Stimulated activated CD8-positive, alpha-beta memory T cell treated with anti-CD3 and anti-CD28 coated beads, Interleukin-7, amount 100 ng/mL, for 48 hours (primary cell): Measurements from ENCODE around the gene NMNAT3.
"Not testable (repeated sequence)": the region's sequence is repeated elsewhere in the genome, so short reads cannot be mapped to it uniquely, and the experiment has no call there.

Experiments
- DNase-seq, 2 donors: peaks; one replicate each; pipeline ENCODE4 v3.0.0-alpha.2; 2020; ENCODE audit warnings: low read depth in 1 of 2; ENCODE audit errors: extremely low read depth in 1 of 2

Gene NMNAT3

GRCh38 chr3:139639662-139640061, 38.1 kb downstream of the NMNAT3 start:
- no peak for DNase-seq

GRCh38 chr3:139638518-139638917, 39.3 kb downstream of the NMNAT3 start:
- DNase-seq: no peak

DNA sequence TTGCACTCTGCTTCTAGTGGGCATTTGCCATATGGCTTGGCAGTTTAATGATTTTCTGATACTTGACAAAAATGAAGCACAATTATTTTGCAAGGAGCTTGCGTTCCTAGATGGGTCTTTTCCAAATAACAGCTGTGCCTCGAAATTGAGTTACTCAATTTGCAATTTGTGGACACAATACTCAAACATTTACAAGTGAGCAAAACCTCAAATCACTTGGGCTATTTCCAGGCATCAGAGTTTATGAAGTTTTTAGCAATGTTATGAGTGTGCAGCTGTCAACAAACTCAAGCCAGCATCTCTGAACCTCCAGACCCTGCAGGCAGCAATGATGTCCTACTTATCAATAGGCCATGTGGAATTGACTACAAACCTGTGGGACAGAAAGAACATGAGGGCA, 41.3 kb downstream of the NMNAT3 start:
- DNase-seq: no peak

DNA sequence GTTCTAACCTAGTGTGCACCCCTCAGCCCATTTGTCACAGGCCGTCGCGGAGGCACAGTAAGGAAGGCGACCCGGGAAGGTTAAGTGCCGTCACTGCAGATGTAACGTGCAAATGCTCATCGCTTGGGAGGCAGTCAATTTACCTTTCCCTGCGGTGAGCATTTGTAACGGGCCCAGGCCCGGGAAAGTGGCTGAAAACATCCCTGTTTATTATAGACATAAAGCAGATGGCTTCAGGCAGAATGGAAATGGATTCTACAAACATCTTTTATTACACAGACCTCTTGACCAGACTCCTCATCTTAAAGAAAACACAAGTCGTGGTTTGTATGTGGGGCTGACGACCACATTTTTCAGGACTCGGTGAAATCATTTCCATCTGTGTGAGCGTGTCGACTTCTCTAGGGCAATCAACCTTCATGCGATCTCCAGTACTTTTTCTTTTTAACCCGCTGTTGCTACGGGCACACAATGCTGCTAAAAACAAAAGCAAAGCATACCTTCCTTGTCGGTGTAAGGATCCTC, 43.6 kb downstream of the NMNAT3 start:
- no peak for DNase-seq

DNA sequence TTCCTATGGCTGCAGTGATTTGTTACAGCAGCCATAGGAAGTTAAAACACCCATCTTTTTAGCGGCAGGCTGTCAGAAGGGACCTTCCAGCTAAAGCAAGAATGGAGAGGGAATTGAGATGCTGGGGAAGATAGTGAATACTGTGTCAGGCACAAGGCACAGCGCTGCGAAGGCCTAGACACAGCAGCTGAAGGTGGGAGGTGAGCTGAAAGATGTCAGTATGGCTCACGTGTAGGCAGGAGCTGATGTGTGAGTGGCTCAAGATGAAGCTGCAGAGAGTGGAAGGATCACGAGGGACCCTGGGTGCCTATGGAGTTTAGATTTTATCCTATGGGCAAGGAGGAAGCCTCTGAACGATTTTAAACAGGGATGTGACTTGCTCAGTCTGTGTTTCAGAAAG, 44.3 kb downstream of the NMNAT3 start:
- DNase-seq: no peak

DNA sequence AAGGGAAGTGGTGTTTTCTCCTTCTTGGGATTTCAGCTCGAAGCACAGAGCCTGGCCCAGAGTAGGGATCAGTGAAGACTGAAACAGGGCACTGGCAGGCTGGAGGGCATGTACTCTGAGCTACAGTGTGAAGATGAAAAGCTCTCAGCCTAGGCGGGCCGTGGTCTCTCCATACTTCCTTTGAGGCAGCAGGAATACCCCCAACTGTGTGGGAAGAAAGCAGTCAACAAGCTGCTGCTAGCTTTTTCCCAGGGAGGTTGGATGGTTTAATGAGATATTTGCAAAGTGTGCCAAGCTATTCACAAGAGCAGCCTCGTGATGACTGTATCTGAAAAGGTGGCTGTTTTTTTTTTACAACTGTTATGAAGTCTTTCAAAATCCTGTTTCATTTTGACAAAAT, 47.2 kb downstream of the NMNAT3 start:
- DNase-seq: no peak

DNA sequence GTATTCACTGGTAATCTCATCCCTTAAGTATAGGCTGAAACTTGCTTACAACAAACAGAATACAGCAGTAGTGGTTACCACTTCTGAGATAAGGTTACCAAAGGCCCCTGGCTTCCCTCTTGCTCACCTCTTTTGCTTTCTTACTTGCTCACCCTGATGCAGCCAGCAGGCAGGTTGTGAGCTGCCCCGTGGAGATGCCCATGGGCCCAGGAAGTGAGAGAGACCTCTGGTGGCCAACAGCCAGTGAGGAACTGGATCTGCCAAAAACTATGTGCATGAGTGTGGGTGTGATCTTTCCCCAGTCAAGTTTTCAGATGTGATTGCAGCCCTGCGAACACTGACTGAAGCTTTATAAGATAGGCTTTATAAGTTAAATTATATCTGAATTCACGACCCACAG, 48.7 kb downstream of the NMNAT3 start:
- DNase-seq: no peak

DNA sequence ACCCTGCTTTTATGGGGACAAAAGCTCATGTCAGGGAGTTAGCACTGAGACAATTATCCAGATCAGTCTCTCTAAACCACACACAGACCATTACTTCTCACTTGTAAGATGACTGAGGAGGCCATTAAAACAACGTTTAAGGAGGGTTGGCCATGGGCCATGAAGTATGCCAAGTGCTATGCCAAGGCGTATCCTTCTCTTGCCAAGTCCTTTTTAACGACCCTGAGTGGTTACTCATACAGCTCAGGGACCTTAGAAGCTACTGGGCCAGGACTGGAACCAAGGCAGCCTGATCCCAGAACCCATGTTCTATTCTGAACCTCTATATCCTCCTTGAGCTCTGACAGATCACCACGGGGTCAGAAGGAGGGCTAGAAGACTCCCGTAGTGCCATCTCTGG, 50.0 kb downstream of the NMNAT3 start:
- no peak for DNase-seq

DNA sequence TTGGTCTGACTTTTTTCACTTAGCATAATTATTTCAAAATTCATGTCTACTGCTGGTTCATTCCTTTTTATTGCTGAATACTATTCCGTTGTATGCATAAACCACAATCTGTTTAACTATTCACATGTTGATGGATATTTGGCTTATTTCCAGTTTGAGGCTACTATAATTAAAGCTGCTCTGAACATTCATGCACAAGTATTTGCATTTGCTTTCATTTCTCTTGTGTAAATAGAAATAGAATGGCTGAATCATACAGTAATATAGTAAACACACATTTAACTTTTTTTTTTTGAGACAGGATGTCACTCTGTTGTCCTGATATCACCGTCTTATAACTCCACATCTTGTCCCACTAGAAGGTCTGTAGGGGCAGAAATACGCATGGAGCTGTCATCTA, 57.3 kb downstream of the NMNAT3 start:
- DNase-seq: no peak

- no peak for DNase-seq
These were observed 58.3 kb downstream of the NMNAT3 start for GRCh38 chr3:139619484-139619883.

DNA sequence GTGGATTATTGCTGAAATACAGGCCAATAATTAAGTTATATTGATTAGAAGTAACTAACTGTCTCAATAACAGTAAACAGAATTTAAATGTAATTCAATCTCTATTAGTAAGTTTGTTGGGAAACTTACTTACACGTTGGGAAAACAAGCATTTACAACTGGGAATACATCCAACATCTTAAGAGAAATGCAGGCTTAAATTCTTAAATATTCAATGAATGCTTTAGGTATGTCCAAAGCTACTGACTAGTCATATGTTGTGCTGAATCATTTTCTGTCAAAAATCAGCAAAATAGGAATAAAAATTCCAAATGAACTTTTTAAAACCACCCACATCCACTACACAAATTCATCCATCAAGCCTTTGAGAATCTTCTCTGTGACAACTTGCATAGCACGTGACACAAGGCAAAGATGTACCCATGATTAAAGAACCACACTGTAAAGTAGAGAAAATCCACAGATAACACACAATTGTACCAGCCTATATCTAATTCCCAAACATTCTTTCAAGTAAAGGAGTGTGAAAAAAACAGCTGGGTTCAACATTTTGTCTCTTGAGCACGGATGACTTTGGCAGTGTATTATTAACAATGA, 60.0 kb downstream of the NMNAT3 start:
- DNase-seq: no peak

- no peak for DNase-seq
These were observed 66.2 kb downstream of the NMNAT3 start for GRCh38 chr3:139611528-139611927.

GRCh38 chr3:139610886-139611285, 66.9 kb downstream of the NMNAT3 start:
- DNase-seq: no peak

DNA sequence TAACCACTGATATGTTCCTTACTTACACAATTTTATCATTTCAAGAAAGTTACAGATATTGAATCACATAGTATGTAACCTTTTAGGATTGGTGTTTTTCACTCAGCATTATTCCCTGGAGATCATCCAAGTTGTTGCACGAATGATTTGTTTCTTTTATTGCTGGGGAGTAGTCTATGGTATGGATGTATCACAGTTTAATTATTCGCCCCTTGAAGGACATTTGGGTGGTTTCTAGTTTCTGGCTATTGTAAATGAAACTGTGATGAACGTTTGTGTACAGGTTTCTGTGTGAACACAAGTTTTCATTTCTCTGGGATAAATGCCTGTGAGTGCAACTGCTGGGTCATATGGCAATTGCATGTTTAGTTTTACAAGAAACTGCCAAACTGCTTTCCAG, 68.8 kb downstream of the NMNAT3 start:
- DNase-seq: no peak

- no peak for DNase-seq
These were observed 69.7 kb downstream of the NMNAT3 start for GRCh38 chr3:139608108-139608380.

DNA sequence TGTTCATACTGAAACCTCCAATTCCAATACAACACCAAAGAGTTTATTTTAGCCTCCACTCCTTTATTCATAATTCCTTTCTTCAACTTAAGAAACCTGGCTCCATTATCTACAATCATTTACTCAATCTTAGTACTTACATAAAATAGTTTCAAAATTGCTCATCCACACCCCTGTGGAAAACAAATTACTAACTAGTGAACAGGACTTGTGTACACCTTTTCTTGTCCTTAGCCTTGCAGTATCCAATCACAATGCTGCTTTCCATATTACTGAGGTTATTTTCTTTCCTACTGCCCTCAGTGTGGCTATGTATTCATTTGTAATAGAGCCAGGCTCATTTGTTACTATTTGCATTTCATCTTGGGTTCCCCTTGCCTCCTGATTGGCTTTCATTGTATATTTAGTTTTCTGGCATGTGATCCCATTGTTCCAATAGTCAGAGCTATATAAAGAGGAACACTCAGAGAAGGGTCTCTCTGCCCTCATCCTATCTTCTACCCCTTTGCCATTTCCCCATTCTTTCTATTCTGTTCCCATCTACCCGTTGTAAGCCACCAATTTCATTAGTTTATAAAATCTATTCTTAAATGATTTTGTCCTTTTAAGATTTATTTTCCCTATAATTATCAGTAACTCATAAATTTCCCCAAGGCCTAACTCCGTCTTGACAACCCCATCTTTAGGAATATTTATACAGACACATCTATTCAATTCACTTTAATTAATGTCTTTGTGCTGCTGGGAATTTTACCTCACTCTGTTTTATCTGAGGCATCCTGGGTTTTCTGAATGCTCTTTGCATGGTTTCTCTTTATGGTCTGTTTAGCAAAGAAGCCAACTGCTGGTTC, 70.3 kb downstream of the NMNAT3 start:
- no peak for DNase-seq

- DNase-seq: no peak
These were observed 75.8 kb downstream of the NMNAT3 start for GRCh38 chr3:139602003-139602402.

DNA sequence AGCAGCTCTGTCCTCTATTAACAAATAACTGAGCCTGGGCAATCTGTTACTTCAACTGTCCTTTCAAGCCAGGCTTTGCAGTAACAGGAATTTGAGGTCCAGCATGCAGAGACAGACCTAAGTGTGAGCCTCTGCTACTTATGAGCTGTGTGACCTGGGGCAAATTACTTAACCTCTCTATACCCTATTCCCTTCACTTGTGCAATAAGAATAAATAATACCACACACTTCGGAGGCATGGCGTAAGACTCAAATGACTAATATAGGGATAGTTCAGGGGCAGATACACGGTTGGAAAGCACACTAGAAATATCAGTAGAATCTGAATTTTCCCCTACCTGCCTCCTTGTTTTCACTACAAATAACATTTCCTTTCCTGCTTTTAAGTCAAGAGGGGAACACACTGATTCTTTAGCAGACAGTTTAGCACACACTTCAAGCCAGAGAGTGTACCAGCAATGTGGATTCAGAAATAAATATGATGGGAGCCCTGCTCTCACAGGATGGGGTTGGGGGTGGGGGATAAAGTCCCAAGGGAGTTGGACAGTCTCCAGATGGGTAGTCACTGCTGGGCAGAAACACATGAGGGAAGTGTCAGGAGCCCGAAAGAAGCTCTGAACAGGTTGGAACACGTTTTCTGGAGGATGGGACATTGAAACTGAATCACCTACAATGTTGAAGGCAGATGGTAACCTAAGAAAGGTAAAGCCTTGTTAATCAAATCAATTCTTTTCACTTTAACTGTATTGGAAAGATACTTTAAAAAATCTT, 76.4 kb downstream of the NMNAT3 start:
- DNase-seq: no peak

DNA sequence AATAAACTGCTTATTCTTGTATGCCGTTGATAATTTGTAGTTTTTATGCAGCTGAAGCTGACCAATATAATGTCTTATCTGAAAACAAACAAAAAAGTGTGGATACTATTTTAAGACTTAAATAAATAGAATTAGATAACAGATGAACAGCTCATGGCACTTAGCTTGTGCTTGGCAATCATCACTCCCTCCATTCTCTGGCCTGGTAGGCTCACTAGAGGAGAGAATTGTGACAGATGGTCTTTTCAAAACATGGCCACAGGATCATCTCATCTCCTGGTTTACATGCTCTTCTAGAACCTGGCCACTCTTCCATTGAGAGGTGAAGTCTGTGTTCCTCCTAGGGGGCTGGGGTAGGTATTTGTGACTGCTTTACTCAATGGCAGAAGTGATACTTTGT, 79.8 kb downstream of the NMNAT3 start:
- DNase-seq: no peak

DNA sequence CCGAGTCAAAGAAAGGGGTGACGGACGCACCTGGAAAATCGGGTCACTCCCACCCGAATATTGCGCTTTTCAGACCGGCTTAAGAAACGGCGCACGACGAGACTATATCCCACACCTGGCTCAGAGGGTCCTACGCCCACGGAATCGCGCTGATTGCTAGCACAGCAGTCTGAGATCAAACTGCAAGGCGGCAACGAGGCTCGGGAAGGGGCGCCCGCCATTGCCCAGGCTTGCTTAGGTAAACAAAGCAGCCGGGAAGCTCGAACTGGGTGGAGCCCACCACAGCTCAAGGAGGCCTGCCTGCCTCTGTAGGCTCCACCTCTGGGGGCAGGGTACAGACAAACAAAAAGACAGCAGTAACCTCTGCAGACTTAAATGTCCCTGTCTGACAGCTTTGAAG, 86.6 kb downstream of the NMNAT3 start:
- DNase-seq: not testable (repeated sequence)

DNA sequence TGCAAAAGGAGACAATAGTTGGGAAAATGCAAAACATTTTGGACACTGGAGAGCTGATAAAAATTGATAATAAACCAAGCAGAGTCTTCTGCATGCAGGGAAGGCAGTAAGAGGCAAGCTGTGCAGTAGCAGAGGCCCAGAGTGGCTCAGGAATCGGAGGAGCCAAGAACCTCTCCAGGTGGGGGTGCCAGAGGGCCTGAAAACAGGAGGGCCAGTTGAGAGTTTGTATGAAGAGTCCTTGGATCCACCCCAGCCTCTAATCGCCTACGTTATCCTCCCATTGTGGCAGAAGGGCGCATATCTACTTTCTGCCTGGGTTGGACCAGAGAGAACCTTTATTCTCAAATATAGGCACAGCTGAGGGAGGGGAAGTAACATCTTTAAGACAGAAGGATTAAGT, 89.3 kb downstream of the NMNAT3 start:
- no peak for DNase-seq

DNA sequence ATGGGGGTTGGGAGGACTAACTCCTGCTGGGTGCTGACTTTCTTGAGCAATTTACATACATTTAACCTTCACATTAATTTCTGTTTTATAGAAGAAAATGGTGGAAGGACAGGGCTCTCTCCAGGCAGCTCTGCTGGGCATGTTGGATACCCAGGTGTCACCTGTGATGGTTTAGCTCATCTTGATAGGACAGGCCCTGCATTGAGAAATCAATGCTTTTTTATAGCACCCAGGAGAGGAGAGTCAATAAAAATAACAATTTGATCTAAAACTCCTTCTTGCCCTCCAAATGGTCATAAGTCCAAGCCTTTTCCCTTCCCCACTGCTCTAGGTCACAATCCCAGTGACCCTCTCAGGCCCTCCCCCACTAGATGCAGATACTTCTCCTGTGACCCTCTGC, 90.0 kb downstream of the NMNAT3 start:
- no peak for DNase-seq
